Measurements from ENCODE around the gene CNTN1.
"Not testable (repeated sequence)": the region's sequence is repeated elsewhere in the genome, so short reads cannot be mapped to it uniquely, and the experiment has no call there.

Gene CNTN1

DNA sequence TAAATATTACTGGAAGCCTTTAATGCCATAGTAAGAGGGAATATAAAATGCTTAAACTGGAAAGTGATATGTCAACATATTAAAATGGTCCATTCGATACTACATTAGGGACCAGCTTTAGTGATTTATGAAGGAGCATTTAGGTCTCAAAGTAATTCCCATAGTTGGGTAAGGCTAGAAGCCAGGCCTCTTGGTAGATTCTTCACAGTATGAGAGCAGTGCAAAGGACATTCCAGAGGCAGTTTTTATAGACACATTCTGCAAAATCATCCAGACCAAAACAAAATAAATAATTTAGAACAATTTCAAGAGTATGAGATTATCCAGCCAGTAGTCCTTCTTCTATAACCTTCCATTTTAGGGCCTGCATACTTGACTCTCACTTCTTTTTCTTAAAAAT lies 353.3 kb downstream of the CNTN1 start:
- no peak for DNase-seq (ENCODE audit: low read depth)

DNA sequence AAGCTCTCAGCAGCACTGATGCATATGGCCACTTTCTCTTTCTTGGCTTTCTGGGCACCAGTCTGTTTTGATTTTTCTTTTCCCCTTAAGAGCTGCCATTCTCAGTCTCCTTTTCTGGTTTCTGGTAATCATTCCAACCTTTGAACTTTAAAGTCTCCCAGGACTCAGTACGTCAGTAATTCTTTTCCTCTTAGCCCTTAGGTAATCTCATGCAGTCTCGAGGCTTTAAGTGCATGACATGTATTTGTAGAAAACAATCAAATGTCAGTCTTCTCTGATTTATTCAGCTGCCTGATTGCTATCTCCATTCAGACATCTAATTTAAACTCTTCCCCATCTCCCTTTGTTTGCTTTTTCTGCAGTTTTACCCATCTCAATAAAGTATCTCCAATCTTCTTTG lies 356.8 kb downstream of the CNTN1 start:
- DNase-seq (ENCODE audit: low read depth): no peak

DNA sequence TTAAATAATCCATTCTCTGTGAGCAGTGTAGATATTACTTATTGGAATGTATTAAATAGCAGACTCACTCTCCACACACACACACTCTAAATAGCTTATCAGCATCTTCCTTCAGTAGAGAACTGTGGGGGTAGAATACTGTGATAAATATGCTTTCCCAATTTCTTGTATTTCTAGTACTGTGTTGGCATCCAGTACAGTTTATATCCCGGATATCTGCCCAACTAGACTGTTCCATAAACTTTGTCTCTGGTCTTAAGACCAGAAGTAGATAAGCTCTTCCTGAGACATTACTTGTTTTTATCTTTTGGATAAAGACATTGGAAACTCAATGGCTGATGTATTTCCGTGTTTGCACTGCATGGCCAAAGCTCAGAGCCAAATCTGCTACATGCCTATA lies 359.7 kb downstream of the CNTN1 start:
- no peak for DNase-seq (ENCODE audit: low read depth)

DNA sequence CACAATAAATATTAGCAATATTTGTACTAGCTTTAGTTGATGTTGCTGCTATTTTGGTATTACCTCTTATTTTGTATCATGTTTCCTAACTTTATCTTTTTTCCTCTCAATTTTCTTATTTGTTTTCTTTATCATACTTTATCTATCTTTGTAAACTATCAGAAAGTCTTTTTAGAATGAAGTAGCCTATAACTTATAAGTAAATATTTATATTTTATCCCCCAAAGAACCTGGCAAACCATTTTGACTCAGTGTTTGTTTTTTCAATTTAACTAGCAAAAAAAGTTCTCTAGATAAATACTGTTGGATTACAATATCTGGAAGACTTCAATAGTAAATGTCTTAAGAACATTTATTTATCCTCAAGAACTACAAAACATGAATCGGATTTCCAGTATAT lies 360.2 kb downstream of the CNTN1 start:
- no peak for DNase-seq (ENCODE audit: low read depth)

DNA sequence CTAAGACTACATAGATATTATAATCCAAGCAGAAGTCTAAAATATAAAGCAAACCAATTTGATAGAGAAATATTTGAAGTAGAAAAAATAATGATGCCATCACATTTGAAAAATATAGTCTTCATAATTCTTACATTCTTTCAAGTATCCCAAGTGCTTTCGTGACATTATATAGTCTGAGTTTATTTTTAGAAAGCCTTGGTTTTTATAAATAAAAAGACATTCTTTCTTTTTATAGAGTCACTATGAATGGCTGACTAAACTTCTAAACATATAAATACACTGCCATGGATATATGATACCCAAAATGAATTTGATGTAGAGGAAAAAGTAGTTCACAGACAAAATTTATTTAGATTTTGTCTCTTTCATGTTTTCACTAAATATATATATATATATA lies 360.8 kb downstream of the CNTN1 start:
- no peak for DNase-seq (ENCODE audit: low read depth)

DNA sequence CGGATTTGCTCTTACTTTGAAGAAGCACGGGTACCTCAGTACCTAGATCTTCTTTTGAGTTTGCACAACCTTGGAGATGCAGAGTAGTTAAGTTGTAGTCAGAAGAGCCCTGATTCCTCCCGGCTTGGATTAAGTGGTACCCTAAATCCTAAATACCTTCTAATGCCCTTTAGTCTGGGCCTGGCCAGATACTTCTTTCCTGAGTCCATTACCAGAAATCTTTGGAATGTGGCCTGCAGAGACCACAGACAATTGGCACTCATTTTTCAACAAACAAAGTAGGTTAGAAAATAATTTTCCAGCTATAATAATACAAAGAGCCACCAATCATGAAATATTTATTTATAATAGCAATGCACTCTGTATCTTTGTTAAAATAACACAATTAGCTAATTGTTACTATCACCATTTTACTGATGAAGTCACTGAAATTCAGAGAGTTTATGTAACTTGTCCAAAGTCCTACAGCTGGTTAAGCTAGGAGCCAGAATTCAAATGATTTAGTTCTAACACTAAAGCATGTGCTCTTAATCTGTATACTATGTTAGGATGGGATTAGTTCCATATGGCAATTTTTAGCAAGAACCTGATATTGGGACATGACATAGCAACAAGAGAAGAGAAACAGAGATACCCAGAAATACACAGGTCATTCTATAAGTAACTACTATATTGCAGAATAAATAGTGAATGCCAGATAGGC lies 363.8 kb downstream of the CNTN1 start:
- DNase-seq (ENCODE audit: low read depth): no peak

DNA sequence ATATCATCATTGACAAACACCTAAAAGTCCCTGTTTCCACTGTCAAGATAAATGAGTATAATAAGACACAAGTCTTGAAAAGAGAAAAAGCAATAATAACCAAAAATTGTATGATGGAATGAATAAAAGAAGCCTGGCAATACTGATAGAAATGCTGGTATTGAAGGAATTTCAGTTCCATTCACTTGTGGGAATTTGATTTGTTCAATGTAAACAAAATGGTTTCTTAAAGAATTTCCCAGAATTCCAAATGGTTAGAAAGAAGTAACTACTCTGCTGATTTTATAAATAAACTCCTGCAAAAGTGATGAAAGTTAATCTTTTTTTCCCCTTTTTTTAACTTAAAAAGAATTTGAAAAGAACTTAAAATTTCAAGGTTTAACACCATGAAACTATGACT lies 366.0 kb downstream of the CNTN1 start:
- no peak for DNase-seq (ENCODE audit: low read depth)

DNA sequence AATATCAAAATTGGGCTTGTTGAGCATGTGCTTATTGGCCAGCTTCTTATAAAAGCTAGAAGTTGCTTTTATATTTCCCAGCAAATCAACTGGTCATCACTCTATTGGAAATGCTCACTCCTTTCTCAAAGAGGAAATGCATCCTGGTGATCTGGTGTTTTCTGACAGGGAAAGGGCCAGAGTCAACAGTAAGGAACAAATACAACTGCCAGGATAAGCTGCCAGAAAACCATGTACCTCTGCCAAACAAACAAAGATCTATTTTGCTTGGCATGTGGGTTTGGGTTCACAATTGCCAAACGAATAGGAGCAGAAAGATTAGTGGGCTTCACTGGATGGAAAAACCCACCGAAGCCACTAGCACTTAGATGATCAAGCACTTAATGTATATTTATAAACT lies 369.0 kb downstream of the CNTN1 start:
- no peak for DNase-seq (ENCODE audit: low read depth)

DNA sequence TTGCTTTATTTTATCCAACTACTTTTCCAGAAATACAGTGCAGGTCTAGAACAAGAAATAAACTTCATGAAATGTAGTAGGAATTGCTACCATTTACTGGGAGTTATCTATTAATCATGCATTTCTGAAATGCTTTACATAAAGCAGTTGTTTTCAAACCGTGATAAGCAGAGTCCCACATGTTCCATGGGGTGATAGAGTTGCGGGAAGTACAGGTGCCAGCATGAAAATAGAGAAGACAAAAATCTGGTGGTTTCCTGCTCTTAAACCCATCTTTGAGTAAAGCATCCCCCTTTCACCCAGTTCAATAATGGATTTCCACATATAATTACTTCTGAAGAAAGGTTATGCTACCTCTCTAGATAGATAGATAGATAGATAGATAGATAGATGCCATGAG lies 372.2 kb downstream of the CNTN1 start:
- no peak for DNase-seq (ENCODE audit: low read depth)

DNA sequence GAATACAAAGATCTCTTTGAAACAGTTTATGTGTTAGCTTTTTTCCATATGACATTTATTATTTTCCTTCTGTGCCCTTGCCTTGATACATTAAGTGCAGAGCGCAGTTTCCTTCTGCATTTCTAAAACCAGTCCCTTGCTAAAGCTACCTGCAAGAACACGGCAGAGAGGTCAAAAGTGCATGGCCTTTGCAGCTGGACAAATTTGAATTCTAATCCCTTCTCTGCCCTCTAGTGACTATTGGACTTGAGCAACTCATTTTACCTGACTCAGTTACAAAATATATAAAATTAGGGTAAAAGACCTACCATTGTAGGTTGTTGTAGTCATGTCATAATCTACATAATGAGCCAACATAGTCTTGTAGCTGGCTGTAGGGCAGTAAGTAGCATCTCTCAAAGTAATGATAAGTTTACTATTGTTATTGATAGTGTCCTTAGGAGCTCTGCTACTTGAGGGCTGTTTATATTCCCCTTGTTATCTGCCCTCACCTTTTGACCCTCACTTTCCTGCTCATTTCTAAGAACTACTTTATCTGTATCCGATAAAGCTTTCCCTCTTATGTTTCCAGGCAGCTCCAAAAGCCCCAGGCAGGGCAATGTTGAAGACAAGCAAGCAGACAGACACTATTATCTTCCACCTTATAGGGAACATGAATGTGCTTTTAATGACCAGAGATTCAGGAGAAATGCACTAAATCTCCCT lies 375.9 kb downstream of the CNTN1 start:
- DNase-seq (ENCODE audit: low read depth): no peak

DNA sequence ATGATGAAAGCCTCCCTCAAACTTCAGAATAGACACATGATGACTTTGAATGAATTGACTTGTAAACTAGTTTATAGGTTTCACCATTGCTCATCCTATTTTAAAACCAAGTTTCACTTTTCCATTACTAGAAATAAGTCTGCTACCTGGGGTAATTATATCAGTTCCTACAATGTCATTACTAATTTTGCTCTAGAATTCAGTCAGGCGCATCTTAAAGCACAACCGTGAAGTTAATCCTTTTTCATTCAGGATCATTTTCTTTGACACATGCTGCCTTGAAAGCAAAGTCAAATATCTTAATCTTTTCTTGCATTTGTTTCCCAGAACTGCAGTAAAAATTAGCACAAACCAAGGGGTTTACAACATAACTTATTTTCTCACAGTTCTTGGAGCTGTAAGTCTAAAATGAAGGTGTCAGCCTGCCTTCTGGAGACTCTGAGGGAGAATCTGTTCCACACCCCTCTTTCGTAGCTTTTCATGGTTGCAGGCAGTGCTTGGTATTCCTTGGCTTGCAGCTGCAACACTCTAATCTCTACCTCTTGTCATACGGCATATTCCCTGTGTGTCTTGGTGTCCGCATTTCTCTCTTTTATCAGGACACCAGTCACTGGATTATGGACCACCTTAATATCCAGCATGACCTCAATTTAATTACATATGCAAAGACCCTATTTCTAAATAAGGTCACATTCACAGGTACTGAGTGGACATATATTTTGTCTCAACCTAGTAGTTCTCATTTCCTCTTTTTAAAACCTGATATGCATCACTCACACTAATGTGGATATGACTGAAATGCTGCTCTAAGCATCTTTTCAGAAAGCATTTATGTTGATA lies 381.6 kb downstream of the CNTN1 start:
- no peak for DNase-seq (ENCODE audit: low read depth)

DNA sequence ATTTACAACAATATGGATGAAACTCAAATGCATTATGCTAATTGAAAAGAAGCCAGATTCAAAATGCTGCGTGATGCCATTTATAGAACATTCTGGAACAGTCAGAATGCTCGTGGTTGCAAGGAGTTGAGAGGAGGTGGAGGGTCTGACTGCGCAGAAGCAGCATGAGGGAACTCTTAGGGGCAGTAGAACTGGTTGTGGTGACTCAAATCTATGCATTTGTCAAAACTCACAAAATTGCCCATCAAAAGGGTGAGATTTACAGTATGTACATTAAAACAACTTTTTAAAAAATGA lies 382.2 kb downstream of the CNTN1 start:
- DNase-seq (ENCODE audit: low read depth): no peak

DNA sequence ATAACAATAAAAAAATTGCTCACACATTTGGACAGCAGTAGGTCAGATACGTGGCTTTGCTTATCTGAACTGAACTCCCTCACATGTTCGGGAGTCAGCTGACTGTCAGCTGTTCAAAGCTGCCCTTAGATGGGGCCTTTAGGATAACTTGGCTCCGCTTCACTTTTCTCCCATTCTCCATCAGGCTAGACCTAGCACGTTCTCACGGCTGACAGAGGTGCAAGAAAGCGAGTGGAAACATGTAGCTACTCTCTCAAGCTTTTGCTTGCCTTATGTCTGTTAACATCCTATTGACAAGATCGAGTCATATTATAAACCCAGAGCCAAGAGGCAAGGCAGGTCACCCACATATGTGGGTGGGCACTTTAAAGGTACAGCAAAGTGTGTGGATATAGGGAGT lies 383.9 kb downstream of the CNTN1 start:
- DNase-seq (ENCODE audit: low read depth): no peak

DNA sequence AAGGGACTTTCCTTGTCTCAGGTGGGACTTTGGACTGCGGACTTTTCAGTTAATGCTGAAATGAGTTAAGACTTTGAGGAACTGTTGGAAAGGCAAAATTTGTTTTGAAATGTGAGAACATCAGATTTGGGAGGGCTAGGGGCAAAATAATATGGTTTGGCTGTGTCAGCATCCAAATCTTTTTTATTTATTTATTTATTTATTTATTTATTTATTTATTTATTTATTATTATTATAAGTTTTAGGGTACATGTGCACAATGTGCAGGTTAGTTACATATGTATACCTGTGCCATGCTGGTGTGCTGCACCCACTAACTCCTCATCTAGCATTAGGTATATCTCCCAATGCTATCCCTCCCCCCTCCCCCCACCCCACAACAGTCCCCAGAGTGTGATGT lies 389.0 kb downstream of the CNTN1 start:
- DNase-seq (ENCODE audit: low read depth): not testable (repeated sequence)

DNA sequence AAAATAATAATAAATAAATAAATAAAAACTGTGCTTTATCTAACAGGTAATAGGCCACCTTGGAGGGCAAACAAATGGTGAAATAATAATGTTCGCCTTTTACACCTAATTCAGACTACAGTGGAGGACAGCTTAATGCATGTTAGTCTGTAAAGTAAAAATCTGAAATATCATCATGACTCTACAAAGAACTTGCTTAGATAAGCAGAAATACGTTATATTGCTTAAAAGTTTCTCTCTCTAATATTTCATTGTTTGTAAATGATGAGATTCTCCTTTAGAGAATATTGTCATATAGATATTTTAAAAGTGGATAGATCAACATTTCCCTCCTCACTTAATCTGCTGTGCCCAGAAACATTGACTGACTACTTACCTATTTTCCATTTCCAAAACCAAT lies 397.2 kb downstream of the CNTN1 start:
- no peak for DNase-seq (ENCODE audit: low read depth)

DNA sequence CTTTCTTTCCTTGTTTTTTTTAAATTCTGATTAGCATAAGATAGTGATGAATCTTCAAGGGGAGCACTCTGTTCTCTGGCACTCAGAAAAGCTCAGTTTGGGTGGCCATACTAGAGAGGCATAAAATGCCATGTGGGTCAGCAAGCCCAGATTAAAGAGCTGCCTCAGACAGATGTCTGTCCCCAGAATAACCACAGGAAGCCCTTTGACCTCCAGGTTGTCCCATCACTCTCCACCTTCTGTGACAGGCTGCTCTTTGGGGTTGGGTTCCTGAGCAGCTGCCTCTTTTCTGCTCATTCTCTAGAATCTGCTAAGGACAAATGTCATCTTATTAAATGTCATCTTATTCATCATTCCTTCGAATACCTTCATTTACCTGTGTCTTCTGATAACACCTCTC lies 399.9 kb downstream of the CNTN1 start:
- no peak for DNase-seq (ENCODE audit: low read depth)

DNA sequence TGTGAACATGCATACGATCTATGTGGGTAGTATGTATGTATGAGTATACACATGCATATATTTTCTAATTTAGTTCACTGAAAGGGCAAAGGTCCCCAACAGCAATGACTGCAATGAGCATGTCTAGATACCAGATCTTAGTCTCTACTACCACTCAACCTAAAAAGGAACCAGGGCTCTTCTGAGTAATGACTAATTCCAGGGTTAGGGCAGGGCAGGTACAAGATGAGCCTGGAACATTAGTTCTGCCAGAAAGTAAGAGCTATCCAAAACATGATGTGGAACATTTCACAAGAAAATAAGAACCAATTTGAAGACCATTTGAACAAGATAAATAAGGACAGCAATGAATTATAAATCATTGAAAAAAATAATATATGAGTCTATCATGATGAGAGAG lies 404.6 kb downstream of the CNTN1 start:
- no peak for DNase-seq (ENCODE audit: low read depth)

DNA sequence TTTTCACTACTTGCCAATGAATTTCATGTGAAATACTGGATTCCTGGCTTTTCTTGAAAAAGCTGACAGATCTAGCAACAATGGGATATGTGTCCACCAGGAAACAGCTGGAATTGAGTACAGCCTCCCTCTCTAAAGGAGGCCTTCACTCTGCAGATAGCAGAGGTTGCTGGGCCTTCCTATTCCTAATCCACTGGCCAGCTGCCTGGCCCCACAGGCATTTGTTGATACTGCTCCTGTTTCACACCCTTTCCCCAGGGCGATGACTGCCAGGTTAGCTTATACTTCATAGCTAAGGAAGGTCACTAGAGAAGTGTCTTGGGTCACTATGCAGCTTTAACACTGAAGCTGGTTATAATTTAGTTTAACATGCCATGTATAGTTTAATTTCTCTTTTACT lies 408.3 kb downstream of the CNTN1 start:
- DNase-seq (ENCODE audit: low read depth): no peak

DNA sequence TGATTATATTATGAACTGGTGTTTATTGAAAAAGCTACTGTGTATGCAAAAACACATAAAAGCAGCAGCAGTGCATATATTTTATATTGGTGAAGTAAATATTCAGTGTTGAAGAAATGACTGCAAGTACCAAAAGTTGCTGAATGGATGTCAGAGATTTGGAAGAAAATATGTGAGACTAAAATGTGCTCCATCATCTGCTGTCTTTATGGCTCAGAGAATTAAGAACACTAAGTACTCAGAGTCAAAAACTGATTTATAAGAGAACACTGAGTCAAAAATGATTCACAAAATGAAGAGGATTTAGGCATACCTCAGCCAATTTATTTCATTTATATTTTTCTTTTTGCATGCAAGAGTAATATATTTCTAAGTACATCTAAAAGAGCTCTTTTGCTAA lies 409.6 kb downstream of the CNTN1 start:
- DNase-seq (ENCODE audit: low read depth): no peak

DNA sequence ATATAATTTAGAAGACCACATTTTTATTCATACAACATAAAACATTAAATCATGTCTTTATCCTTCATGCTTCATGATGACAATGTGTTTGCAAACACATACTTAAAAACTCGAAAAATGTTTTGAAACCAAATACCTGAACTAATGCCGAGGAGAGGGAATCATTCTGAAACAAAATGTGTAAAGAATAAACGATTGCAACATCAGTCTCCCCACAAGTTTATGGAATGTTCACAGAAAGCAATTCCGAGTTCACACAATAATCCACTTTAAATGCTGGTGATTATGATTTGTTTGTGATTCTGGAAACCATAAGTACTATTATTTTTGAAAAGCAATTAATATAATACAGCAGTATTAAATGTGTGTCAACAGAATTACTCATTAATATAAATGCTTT lies 411.4 kb downstream of the CNTN1 start:
- DNase-seq (ENCODE audit: low read depth): no peak

DNA sequence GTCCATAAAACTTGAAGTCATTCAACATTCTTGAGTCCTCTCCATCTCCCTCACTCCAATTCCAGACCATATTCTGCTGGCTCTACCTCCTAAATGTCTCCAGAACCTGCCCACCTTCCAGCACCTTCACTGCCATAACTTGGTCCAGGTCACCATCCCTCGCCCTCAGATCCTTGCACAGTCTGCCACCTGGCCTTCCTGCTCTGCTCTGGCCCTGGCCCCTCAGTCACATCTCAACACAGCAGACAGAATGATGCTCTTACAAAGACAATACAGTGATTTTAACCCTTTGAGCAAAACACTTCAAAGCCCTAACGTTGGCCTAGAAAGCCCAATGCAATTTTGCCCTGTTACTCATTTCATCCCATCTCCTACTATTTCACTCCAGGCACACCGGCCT lies 414.1 kb downstream of the CNTN1 start:
- no peak for DNase-seq (ENCODE audit: low read depth)

DNA sequence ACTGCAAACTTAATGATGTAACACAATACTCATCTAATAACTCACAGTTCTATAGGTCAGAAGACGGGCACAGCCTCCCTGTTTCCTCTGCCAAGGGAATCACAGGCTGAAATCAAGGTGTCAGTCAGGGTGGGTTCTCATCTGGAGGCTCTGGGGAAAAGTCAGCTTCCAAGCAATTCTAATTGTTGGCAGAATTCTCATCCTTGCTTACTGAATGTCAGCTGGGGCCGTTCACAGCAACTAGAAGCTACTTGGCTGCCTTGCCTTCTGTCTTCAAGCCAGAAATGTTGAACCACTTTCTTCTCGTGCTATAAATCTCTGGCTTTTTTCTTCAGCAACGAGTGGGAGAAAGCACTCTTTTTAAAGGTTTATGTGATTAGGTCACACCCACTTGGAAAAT lies 415.8 kb downstream of the CNTN1 start:
- no peak for DNase-seq (ENCODE audit: low read depth)

DNA sequence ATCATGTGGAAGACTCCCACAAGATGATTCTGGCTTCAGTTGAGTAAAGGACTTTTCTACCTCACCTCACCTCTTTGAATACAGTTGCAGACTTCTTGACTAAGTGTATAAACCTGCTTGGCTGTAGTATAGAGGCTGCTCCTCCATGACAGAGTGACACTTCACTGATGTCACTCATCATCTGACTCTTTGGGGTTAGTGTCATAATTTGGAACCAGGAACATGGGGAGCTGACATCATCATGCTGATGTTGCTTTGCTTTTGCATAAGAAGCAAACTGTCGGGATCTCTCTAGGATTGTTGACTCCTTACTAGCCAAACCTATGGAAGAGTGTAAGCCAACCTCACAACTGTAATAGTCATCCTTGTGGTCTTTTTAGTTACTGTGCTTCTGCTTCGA lies 420.7 kb downstream of the CNTN1 start:
- DNase-seq (ENCODE audit: low read depth): no peak
